LNCaP clone FGC (cell line): ENCODE measurements around the gene CCDC102B.
"Not testable (repeated sequence)": the region's sequence is repeated elsewhere in the genome, so short reads cannot be mapped to it uniquely, and the experiment has no call there.

ENCODE experiments used
- DNase-seq: peaks from one replicate; pipeline ENCODE4 v3.0.0-alpha.2; 2011; ENCODE audit warnings: low read depth
- H3K4me3 ChIP-seq: 2 replicates; pipeline ENCODE4 v1.5.1; 2011; ENCODE audit warnings: mild to moderate bottlenecking, low read depth, low read length, control low read depth
- TF ChIP-seq, protein P1 (sequence below): IDR thresholded peaks from 2 replicates; pipeline ENCODE4 v1.5.1; 2012; ENCODE audit warnings: mild to moderate bottlenecking; ENCODE audit not compliant: control insufficient read depth, insufficient read depth; ENCODE audit errors: extremely low read depth

CCDC102B gene

DNA sequence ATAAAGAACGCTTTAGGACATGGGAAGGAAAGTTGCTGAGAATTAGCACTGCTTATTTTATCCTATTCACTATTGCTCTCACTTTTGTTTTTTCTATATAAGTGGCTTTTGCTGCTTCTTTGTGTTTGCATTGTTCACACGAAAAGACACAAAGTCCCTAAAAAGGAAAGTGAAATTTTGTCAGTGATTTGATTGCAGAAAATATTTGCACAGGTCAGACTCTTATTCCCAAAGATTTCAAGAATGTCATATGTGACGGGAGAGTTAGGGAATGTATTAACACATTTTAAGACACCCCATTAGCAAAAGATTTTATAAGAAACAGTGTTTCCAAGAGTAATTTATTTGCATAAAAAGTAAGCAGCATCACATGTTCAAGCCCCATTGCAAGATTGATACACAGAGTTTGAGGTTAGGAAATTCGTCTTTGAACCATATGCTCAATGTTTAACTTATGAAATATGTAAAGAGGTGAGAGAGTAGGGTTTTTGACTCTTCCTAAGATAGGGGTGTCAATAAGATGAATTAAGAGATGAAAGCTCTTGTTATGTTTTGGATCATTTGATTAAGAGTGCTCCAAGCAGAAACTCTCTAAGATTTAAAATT lies 57.0 kb downstream of the CCDC102B start:
- H3K4me3 ChIP-seq: no peak overlapping the region
- TF ChIP-seq, protein P1, sequence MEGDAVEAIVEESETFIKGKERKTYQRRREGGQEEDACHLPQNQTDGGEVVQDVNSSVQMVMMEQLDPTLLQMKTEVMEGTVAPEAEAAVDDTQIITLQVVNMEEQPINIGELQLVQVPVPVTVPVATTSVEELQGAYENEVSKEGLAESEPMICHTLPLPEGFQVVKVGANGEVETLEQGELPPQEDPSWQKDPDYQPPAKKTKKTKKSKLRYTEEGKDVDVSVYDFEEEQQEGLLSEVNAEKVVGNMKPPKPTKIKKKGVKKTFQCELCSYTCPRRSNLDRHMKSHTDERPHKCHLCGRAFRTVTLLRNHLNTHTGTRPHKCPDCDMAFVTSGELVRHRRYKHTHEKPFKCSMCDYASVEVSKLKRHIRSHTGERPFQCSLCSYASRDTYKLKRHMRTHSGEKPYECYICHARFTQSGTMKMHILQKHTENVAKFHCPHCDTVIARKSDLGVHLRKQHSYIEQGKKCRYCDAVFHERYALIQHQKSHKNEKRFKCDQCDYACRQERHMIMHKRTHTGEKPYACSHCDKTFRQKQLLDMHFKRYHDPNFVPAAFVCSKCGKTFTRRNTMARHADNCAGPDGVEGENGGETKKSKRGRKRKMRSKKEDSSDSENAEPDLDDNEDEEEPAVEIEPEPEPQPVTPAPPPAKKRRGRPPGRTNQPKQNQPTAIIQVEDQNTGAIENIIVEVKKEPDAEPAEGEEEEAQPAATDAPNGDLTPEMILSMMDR: no peak
- DNase-seq: no peak

DNA sequence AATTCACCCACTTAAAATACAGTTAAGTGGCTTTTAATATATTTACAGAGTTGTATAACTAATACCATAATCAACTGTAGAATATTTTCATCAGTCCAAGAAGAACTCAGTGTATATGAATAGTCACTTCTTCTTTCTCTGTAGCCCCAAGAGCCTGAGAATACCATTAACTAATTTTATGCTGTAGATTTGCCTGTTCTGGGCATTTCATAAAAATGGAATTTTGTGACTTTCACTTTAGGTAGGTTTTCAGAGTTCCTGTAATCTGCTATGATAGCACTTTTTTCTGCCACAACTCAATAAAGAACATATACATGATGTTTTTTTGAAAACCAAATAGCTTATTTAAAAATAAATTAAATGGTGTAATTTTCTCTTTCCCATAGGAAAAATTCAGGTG lies 57.6 kb downstream of the CCDC102B start:
- H3K4me3 ChIP-seq: no peak overlapping the region
- TF ChIP-seq, protein P1: no peak
- no peak for DNase-seq

DNA sequence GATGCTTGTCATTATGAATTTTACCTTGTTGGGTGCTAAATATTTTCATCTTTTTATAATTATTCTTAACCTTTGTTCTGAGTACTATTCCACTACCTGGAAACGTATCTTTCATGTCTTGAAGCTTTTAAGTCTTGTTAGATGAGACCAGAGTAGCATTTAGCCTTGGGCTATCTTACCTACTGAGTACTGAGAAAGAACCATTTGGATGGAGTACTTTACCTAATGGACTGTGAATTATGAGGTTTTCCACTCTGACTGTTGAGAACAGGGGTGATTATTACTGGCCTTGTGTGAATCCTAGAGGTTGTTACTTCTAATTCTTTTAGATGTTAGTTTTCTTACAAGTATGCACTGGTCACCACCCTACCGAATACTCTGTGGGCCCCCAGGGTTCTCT lies 63.5 kb downstream of the CCDC102B start:
- TF ChIP-seq, protein P1: no peak
- no peak for DNase-seq
- no peak overlapping the region for H3K4me3 ChIP-seq

DNA sequence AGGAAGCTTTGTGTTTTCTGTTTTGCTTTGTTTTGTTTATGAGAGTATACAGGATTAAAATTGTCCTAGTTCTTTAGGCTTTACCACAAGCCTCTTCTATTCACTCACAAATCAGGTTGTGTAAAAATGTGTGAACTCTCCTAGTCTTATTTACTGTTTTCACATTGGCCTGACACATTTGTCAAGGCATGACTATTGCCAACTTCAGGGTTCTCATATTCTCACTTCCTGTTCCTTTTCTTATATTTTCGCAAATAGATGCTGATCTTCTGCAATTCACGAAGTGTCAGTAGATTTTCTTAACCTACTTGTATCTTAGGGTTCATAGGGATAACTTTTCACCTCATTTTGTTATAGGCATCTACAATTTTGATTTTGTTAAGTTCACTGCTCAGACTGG lies 67.1 kb downstream of the CCDC102B start:
- TF ChIP-seq, protein P1: no peak
- H3K4me3 ChIP-seq: no peak overlapping the region
- DNase-seq: no peak

DNA sequence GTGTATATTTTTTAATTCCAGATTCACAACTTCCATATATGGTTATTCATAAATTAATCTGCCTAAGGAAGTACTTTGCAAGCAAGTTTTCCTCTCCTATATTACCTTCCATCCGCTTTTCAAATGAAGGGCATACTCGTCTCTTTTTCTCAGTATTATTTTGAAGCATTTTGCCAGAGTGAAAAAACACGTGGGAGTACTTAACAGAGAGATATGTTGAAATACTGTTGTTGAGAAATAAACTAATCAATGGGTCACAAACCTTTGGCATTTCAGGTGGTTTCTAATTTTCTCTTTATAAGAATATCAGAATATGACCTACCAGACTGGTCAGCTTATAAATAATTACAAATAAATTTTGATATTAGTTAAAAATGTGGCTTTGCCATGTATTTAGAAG lies 67.6 kb downstream of the CCDC102B start:
- H3K4me3 ChIP-seq: no peak overlapping the region
- TF ChIP-seq, protein P1: no peak
- DNase-seq: no peak

DNA sequence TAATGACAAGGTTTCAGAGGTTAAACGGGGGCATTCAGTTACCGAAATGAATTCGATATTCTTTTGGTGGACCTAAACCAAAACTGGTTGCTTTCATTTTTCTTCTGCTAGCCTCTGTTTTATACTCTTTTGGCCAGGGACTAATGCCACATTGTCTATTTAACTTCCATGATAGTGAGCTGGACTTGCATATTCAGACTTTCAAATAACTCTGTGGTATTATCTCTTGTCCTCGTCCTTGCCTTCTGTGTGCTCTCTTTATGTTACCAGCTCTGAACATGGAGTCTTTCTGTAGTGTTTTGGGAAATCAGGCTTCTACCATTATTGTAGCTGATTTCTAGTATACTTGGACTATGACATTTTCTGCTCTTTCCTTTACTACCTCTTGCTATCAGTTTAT lies 75.1 kb downstream of the CCDC102B start:
- TF ChIP-seq, protein P1: no peak

DNA sequence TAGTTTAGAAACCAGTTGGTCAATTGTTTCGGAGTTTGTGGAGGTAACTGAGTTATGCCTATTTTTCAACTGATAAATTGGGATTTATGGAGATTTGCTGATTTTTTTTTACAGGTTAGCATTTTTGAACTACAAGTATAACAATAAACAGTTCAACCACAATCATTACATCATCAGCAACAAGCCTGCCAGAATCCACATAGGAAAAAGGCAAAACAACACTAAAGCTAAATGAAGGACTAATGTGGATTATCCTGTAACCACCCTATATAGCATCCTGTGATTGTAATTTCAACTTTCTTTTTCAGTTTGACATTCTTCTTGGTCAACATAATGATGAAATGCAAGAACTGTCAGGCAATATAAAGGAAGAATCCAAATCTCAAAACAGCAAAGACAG lies 76.5 kb downstream of the CCDC102B start:
- no peak overlapping the region for H3K4me3 ChIP-seq
- no peak for DNase-seq
- TF ChIP-seq, protein P1: no peak

More for the DNA sequence above, 75.1 kb downstream of the CCDC102B start:
- no peak for DNase-seq
- H3K4me3 ChIP-seq: no peak overlapping the region

DNA sequence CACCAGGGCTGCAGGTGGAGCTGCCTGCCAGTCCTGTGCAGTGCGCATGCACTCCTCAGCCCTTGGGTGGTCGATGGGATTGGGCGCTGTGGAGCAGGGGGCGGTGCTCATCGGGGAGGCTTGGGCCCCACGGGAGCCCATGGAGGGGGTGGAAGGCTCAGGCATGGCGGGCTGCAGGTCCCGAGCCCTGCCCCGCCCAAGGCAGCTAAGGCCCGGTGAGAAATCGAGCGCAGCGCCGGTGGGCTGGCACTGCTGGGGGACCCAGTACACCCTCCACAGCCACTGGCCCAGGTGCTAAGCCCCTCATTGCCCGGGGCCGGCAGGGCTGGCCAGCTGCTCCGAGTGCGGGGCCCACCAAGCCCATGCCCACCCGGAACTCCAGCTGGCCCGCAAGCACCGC lies 82.1 kb downstream of the CCDC102B start:
- not testable (repeated sequence) for H3K4me3 ChIP-seq, DNase-seq
